ENCODE measurements around the gene ABHD14A. TPM values are rescaled to one million over a fixed set of nuclear protein-coding genes. Genes with fewer than 3 reads are reported as not detected.

ABHD14A gene
- total RNA-seq, 2 experiments from 2014 or later: 7.5 to 8.9 TPM

GRCh38 chr3:51999846-52000245 lies 25.0 kb downstream of the ABHD14A start:
- no peak for TF ChIP-seq CTCF (conservative IDR thresholded peaks at IDR 0.05; ENCODE audit: low read length)
- no peak for TF ChIP-seq EZH2phosphoT487 (IDR thresholded peaks at IDR 0.05; ENCODE audit: borderline replicate concordance, low read depth, low read length)
- peaks cover 9% of the 10 kb centered on the region for H3K4me1 ChIP-seq (ENCODE audit: insufficient read depth, low read length, poor library complexity, severe bottlenecking)
- no peak overlapping the region for H3K4me3 ChIP-seq (ENCODE audit: low read depth, low read length, poor library complexity, severe bottlenecking)
- peaks cover 9% of the 10 kb centered on the region for H3K79me2 ChIP-seq (ENCODE audit: insufficient read depth, low read depth, low read length)
- intact Hi-C loops (cut with micrococcal nuclease; ENCODE audit: unreplicated experiment): loop anchor here (2.0 to 5.0 kb wide), 2 partner anchors 339 to 447 kb away; partner anchors contain the start of gene SEMA3G
- H3K27ac ChIP-seq (ENCODE audit: low read depth, low read length, poor library complexity, severe bottlenecking): no peak overlapping the region
- ChIA-PET POLR2A (no interaction called here), CTCF (ENCODE audit: unreplicated experiment) (no interaction called here)
- no peak for DNase-seq (ENCODE audit: low spot score)
- no peaks in the 10 kb centered on the region for H4K20me1 ChIP-seq (ENCODE audit: insufficient read depth, low read length)
- no peak overlapping the region for H3K4me2 ChIP-seq (ENCODE audit: low read length)
- H3K36me3 ChIP-seq (ENCODE audit: insufficient read depth, low read length): peaks cover 7% of the 10 kb centered on the region
- H3K9me3 ChIP-seq (ENCODE audit: low read length): no peaks in the 10 kb centered on the region
- H3K9me2 ChIP-seq (ENCODE audit: insufficient read depth, low read length): no peaks in the 10 kb centered on the region
- H2AFZ ChIP-seq (ENCODE audit: low read length): no peak overlapping the region
- BruUV-seq (replicated peaks): no TSS peak

- H3K4me2 ChIP-seq (ENCODE audit: low read length): peak overlapping the region; percentile 32; the same call in 1 of the 2 replicates
- POLR2A ChIA-PET: no interaction called here
- no peaks in the 10 kb centered on the region for H3K36me3 ChIP-seq (ENCODE audit: insufficient read depth, low read length)
- peak overlapping the region; percentile 43; the same call in 1 of the 2 replicates for H2AFZ ChIP-seq (ENCODE audit: low read length)
- peaks cover 15% of the 10 kb centered on the region for H3K4me1 ChIP-seq (ENCODE audit: insufficient read depth, low read length, poor library complexity, severe bottlenecking)
- H4K20me1 ChIP-seq (ENCODE audit: insufficient read depth, low read length): no peaks in the 10 kb centered on the region
- no peak overlapping the region for H3K27ac ChIP-seq (ENCODE audit: low read depth, low read length, poor library complexity, severe bottlenecking)
- CTCF ChIA-PET (ENCODE audit: unreplicated experiment): interaction anchor here (0.6 to 0.7 kb wide), 2 partner anchors 76 to 297 kb away, joined by 3 read pairs; no protein-coding TSS in a partner anchor
- no peaks in the 10 kb centered on the region for H3K9me2 ChIP-seq (ENCODE audit: insufficient read depth, low read length)
- H3K9me3 ChIP-seq (ENCODE audit: low read length): no peaks in the 10 kb centered on the region
- no peak overlapping the region for H3K4me3 ChIP-seq (ENCODE audit: low read depth, low read length, poor library complexity, severe bottlenecking)
- intact Hi-C loops (cut with micrococcal nuclease; ENCODE audit: unreplicated experiment): loop anchor here (1.0 to 5.0 kb wide), 6 partner anchors 52 to 446 kb away; partner anchors contain the start of gene SEMA3G
- peak; percentile 99 for TF ChIP-seq CTCF (conservative IDR thresholded peaks at IDR 0.05; ENCODE audit: low read length)
- TF ChIP-seq EZH2phosphoT487 (IDR thresholded peaks at IDR 0.05; ENCODE audit: borderline replicate concordance, low read depth, low read length): no peak
- no peaks in the 10 kb centered on the region for H3K79me2 ChIP-seq (ENCODE audit: insufficient read depth, low read depth, low read length)
- DNase-seq (ENCODE audit: low spot score): peak; percentile 90
- BruUV-seq (replicated peaks): no TSS peak
These were observed 26.6 kb downstream of the ABHD14A start for GRCh38 chr3:52001443-52001974.

- DNase-seq (ENCODE audit: low spot score): no peak
- ChIA-PET POLR2A (no interaction called here), CTCF (ENCODE audit: unreplicated experiment) (no interaction called here)
- intact Hi-C loops (cut with micrococcal nuclease; ENCODE audit: unreplicated experiment): loop anchor here (5.0 kb wide), 1 partner anchor 445 kb away; the partner anchor contains the start of gene SEMA3G
- Histone ChIP-seq H3K27ac (ENCODE audit: low read depth, low read length, poor library complexity, severe bottlenecking) (no peak overlapping the region), H3K4me2 (ENCODE audit: low read length) (no peak overlapping the region), H3K4me3 (ENCODE audit: low read depth, low read length, poor library complexity, severe bottlenecking) (no peak overlapping the region), H3K4me1 (ENCODE audit: insufficient read depth, low read length, poor library complexity, severe bottlenecking) (peaks cover 15% of the 10 kb centered on the region), H3K79me2 (ENCODE audit: insufficient read depth, low read depth, low read length) (no peaks in the 10 kb centered on the region), H3K9me3 (ENCODE audit: low read length) (no peaks in the 10 kb centered on the region), H4K20me1 (ENCODE audit: insufficient read depth, low read length) (no peaks in the 10 kb centered on the region), H3K36me3 (ENCODE audit: insufficient read depth, low read length) (no peaks in the 10 kb centered on the region), H3K9me2 (ENCODE audit: insufficient read depth, low read length) (no peaks in the 10 kb centered on the region), H2AFZ (ENCODE audit: low read length) (no peak overlapping the region)
- no peak for TF ChIP-seq EZH2phosphoT487 (IDR thresholded peaks at IDR 0.05; ENCODE audit: borderline replicate concordance, low read depth, low read length)
- no TSS peak for BruUV-seq (replicated peaks)
These were observed 27.9 kb downstream of the ABHD14A start for GRCh38 chr3:52002748-52003147.

All from OCI-LY7 (cell line).